Thoracic aorta (tissue), 2 donors: Measurements from ENCODE around the gene RXRG. TPM values are rescaled to one million over a fixed set of nuclear protein-coding genes. Genes with fewer than 3 reads are reported as not detected.

ENCODE experiments used
- ATAC-seq: fragments of 150-250 bp; one replicate; pipeline ENCODE4 v1.8.0; 2017; ENCODE audit warnings: low read depth; ENCODE audit not compliant: insufficient number of reproducible peaks, low FRiP score
- DNase-seq: peaks from one replicate; pipeline ENCODE4 v3.0.0-alpha.2; 2020; ENCODE audit warnings: low spot score
- H3K27ac ChIP-seq, 2 donors: fragments of 200-600 bp; sonication (generic); 1 replicate in 1 of 2; 2 replicates in 1 of 2; pipeline ENCODE4 v1.5.1; 2016; ENCODE audit warnings: mild to moderate bottlenecking in 2 of 2, moderate library complexity in 2 of 2
- H3K27me3 ChIP-seq: fragments of 200-600 bp; sonication (generic); replicated peaks from 2 replicates; pipeline ENCODE4 v1.6.0; 2016; ENCODE audit warnings: mild to moderate bottlenecking; ENCODE audit not compliant: insufficient read depth
- H3K36me3 ChIP-seq: fragments of 200-600 bp; sonication (generic); one replicate; pipeline ENCODE4 v1.5.1; 2016
- H3K4me1 ChIP-seq, 2 donors: fragments of 200-600 bp; sonication (generic); 1 replicate in 1 of 2; 2 replicates in 1 of 2; pipeline versions ENCODE4 v1.5.1 to v1.6.0; 2016; ENCODE audit warnings: low read depth in 2 of 2, mild to moderate bottlenecking in 1 of 2; ENCODE audit not compliant: control insufficient read depth in 1 of 2
- H3K4me3 ChIP-seq: fragments of 200-600 bp; sonication (generic); 2 replicates; pipeline ENCODE4 v1.5.1; 2016; ENCODE audit warnings: mild to moderate bottlenecking
- H3K9me3 ChIP-seq: fragments of 200-600 bp; sonication (generic); 2 replicates; pipeline ENCODE4 v1.5.1; 2016
- CTCF ChIP-seq: fragments of 200-600 bp; sonication (generic); IDR thresholded peaks from one replicate; pipeline ENCODE4 v1.5.1; 2019; ENCODE audit warnings: antibody characterized with exemption
- total RNA-seq, 2 donors: library from RNA; depleted of rRNA; stranded (reverse); fragments of >200 nt; gene quantifications; one replicate each; pipeline versions ENCODE4 v1.1.0 to v1.2.3, GENCODE V29; 2016

The RXRG gene
- total RNA-seq, 2 donors from 2014 or later: 2.8 TPM; not detected in 1

- Histone ChIP-seq H3K27me3 (no peaks in the 10 kb centered on the region), H3K27ac (no peak overlapping the region), H3K9me3 (no peaks in the 10 kb centered on the region), H3K4me3 (no peak overlapping the region), H3K36me3 (no peaks in the 10 kb centered on the region), H3K4me1 (no peaks in the 10 kb centered on the region)
- peak; percentile 22 for TF ChIP-seq CTCF
- ATAC-seq (no peak), DNase-seq (no peak)
Observed at GRCh38 chr1:165408518-165408917, 36.4 kb downstream of the RXRG start.

- ATAC-seq: no peak
- H3K4me1 ChIP-seq: no peaks in the 10 kb centered on the region
- no peak for TF ChIP-seq CTCF
- H3K4me3 ChIP-seq: no peak overlapping the region
- no peaks in the 10 kb centered on the region for H3K9me3 ChIP-seq
- H3K27me3 ChIP-seq: no peaks in the 10 kb centered on the region
- no peak for DNase-seq
- no peak overlapping the region for H3K27ac ChIP-seq
- no peaks in the 10 kb centered on the region for H3K36me3 ChIP-seq
Observed at GRCh38 chr1:165407398-165407797, 37.5 kb downstream of the RXRG start.

- no peak overlapping the region for H3K27ac ChIP-seq
- no peaks in the 10 kb centered on the region for H3K36me3 ChIP-seq
- H3K4me1 ChIP-seq: no peaks in the 10 kb centered on the region
- no peaks in the 10 kb centered on the region for H3K9me3 ChIP-seq
- ATAC-seq (no peak), DNase-seq (no peak)
- no peak overlapping the region for H3K4me3 ChIP-seq
- no peaks in the 10 kb centered on the region for H3K27me3 ChIP-seq
- no peak for TF ChIP-seq CTCF
Observed at GRCh38 chr1:165403835-165404482, 41.0 kb downstream of the RXRG start.

- ATAC-seq: peak; percentile 13
Observed at GRCh38 chr1:165402517-165403111, 42.3 kb downstream of the RXRG start.

GRCh38 chr1:165397944-165398343 is 47.0 kb downstream of the RXRG start:
- DNase-seq (no peak), ATAC-seq (no peak)
- Histone ChIP-seq H3K4me1 (peaks cover 3 to 4% of the 10 kb centered on the region in 2 donors), H3K4me3 (no peak overlapping the region), H3K27me3 (no peaks in the 10 kb centered on the region), H3K27ac (no peak overlapping the region), H3K36me3 (no peaks in the 10 kb centered on the region), H3K9me3 (no peaks in the 10 kb centered on the region)
- TF ChIP-seq CTCF: no peak

More at GRCh38 chr1:165402517-165403111, 42.3 kb downstream of the RXRG start:
- H3K4me3 ChIP-seq: no peak overlapping the region
- no peaks in the 10 kb centered on the region for H3K36me3 ChIP-seq
- no peak for DNase-seq
- H3K27ac ChIP-seq: no peak overlapping the region
- TF ChIP-seq CTCF: no peak
- H3K27me3 ChIP-seq: no peaks in the 10 kb centered on the region
- H3K9me3 ChIP-seq: no peaks in the 10 kb centered on the region
- no peaks in the 10 kb centered on the region for H3K4me1 ChIP-seq
